ENCODE data around the gene SF3A1.
A peak's percentile ranks its signal among the peaks of the same experiment; 100 is the strongest.

GRCh38 chr22:30289141-30289979 lies 67.3 kb downstream of the SF3A1 start, which contains the start of gene CASTOR1:
- TF ChIP-seq CTCF (IDR thresholded peaks at IDR 0.05): no peak
- TF ChIP-seq POLR2A (IDR thresholded peaks at IDR 0.05): peak in 1 of 2 donors; percentile 86

Measured in vagina (tissue), 2 donors.